ENCODE measurements around the gene SP4. TPM values are rescaled to one million over a fixed set of nuclear protein-coding genes. Genes with fewer than 3 reads are reported as not detected.

SP4 gene
- total and polyA plus RNA-seq, 2 donors (not counting 1 experiment from before 2014, with no cell fraction given): 7.1 to 42.4 TPM

DNA sequence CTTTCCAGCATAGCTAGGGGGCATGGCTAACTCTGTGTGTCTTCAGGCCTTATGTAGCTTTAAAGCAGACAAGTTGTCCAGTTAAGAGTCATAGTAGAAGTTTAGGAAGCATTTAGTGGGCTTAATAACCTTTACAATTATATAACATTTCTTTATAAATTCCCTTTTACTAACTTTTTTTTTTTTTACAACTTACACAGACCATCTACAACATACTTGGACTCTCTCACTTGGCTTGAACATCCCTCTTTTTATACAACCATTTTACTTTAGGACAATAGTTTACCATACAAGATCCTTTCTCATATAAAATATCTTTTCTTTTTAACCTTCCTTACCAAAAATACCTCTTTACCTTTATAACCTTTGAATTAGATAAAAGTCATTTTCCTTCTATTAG lies 26.3 kb downstream of the SP4 start:
- Histone ChIP-seq H3K9ac (ENCODE audit: low read length) (no peak overlapping the region), H2AFZ (ENCODE audit: insufficient read depth, low read depth, low read length, poor library complexity, severe bottlenecking) (no peak overlapping the region), H3K4me2 (replicated peaks; ENCODE audit: low read depth, low read length, poor library complexity, severe bottlenecking) (no peak overlapping the region), H3K4me3 (ENCODE audit: control extremely low read depth in 1 of 5, extremely low read depth in 1 of 5, insufficient read depth in 1 of 5, low read depth in 2 of 5, low read length in 4 of 5) (no peak overlapping the region), H3K27me3 (replicated peaks in 1 of 4; ENCODE audit: control extremely low read depth in 1 of 4, control insufficient read depth in 3 of 4, insufficient read depth in 4 of 4, low read length in 3 of 4) (no peaks in the 10 kb centered on the region), H4K20me1 (ENCODE audit: control insufficient read depth, insufficient read depth, low read length, poor library complexity, severe bottlenecking) (peaks cover 30% of the 10 kb centered on the region), H3K9me3 (ENCODE audit: control extremely low read depth in 1 of 3, control insufficient read depth in 2 of 3, insufficient read depth in 1 of 3, low read length in 2 of 3) (peaks cover 4 to 19% (median 16%) of the 10 kb centered on the region in 3 donors), H3K27ac (ENCODE audit: low read length in 2 of 2) (no peak overlapping the region), H3K36me3 (replicated peaks in 1 of 2; ENCODE audit: control extremely low read depth in 1 of 2, control insufficient read depth in 1 of 2, extremely low read depth in 1 of 2, insufficient read depth in 2 of 2, low read length in 1 of 2) (peaks cover 14 to 40% of the 10 kb centered on the region in 2 experiments), H3K4me1 (ENCODE audit: control insufficient read depth in 2 of 2, insufficient read depth in 2 of 2, low read length in 2 of 2) (no peaks in the 10 kb centered on the region), H3K79me2 (ENCODE audit: control insufficient read depth, insufficient read depth, low read length) (peaks cover 56% of the 10 kb centered on the region)
- no peak for DNase-seq
- ATAC-seq (ENCODE audit: low read depth): no peak
- Mint-ChIP-seq H3K4me3 (no peak overlapping the region), H3K27ac (no peak overlapping the region), H3K4me1 (peaks cover 17% of the 10 kb centered on the region), H3K27me3 (no peaks in the 10 kb centered on the region), H3K9me3 (ENCODE audit: insufficient read depth) (peaks cover 7% of the 10 kb centered on the region)
- intact Hi-C loops (cut with micrococcal nuclease): no loop called here
- POLR2A ChIA-PET: interaction anchor here (0.6 kb wide), 1 partner anchor 1371 kb away, joined by 4 read pairs; no protein-coding TSS in a partner anchor
- TF ChIP-seq, protein P1, sequence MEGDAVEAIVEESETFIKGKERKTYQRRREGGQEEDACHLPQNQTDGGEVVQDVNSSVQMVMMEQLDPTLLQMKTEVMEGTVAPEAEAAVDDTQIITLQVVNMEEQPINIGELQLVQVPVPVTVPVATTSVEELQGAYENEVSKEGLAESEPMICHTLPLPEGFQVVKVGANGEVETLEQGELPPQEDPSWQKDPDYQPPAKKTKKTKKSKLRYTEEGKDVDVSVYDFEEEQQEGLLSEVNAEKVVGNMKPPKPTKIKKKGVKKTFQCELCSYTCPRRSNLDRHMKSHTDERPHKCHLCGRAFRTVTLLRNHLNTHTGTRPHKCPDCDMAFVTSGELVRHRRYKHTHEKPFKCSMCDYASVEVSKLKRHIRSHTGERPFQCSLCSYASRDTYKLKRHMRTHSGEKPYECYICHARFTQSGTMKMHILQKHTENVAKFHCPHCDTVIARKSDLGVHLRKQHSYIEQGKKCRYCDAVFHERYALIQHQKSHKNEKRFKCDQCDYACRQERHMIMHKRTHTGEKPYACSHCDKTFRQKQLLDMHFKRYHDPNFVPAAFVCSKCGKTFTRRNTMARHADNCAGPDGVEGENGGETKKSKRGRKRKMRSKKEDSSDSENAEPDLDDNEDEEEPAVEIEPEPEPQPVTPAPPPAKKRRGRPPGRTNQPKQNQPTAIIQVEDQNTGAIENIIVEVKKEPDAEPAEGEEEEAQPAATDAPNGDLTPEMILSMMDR (IDR thresholded peaks at IDR 0.05): no peak
- no peak for TF ChIP-seq EZH2 (IDR thresholded peaks at IDR 0.05; ENCODE audit: borderline replicate concordance, insufficient read depth, low read depth, low read length, poor library complexity, severe bottlenecking)
- CTCF ChIA-PET: no interaction called here

DNA sequence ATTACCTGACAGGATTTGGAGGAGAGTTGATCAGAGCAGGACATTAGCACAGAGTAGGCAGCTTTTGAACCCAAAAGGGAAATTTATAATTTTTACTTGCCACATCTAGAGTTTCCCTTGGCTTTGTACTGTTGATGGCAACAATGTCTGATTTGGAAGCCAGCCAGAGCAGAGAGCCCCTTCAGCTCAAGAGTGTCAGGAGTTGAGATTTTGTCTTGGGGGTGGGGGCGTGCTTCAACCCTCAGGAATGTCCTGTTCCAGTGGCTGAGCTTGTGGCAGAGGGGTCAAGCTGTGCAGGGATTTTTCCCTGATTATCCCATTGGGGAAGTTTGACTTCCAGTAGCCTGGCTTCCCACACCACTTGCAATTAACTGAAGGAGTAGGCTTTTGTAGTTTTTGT lies 27.0 kb downstream of the SP4 start:
- no peak for TF ChIP-seq EZH2 (IDR thresholded peaks at IDR 0.05; ENCODE audit: borderline replicate concordance, insufficient read depth, low read depth, low read length, poor library complexity, severe bottlenecking)
- TF ChIP-seq, protein P1 (IDR thresholded peaks at IDR 0.05): no peak
- ATAC-seq (ENCODE audit: low read depth): no peak
- Histone ChIP-seq H2AFZ (ENCODE audit: insufficient read depth, low read depth, low read length, poor library complexity, severe bottlenecking) (no peak overlapping the region), H3K27me3 (replicated peaks in 1 of 4; ENCODE audit: control extremely low read depth in 1 of 4, control insufficient read depth in 3 of 4, insufficient read depth in 4 of 4, low read length in 3 of 4) (no peaks in the 10 kb centered on the region), H3K79me2 (ENCODE audit: control insufficient read depth, insufficient read depth, low read length) (peaks cover 61% of the 10 kb centered on the region), H3K4me1 (ENCODE audit: control insufficient read depth in 2 of 2, insufficient read depth in 2 of 2, low read length in 2 of 2) (no peaks in the 10 kb centered on the region), H3K27ac (ENCODE audit: low read length in 2 of 2) (no peak overlapping the region), H3K4me3 (ENCODE audit: control extremely low read depth in 1 of 5, extremely low read depth in 1 of 5, insufficient read depth in 1 of 5, low read depth in 2 of 5, low read length in 4 of 5) (no peak overlapping the region), H3K36me3 (replicated peaks in 1 of 2; ENCODE audit: control extremely low read depth in 1 of 2, control insufficient read depth in 1 of 2, extremely low read depth in 1 of 2, insufficient read depth in 2 of 2, low read length in 1 of 2) (peaks cover 15 to 48% of the 10 kb centered on the region in 2 experiments), H3K4me2 (replicated peaks; ENCODE audit: low read depth, low read length, poor library complexity, severe bottlenecking) (no peak overlapping the region), H3K9ac (ENCODE audit: low read length) (no peak overlapping the region), H4K20me1 (ENCODE audit: control insufficient read depth, insufficient read depth, low read length, poor library complexity, severe bottlenecking) (peaks cover 34% of the 10 kb centered on the region), H3K9me3 (ENCODE audit: control extremely low read depth in 1 of 3, control insufficient read depth in 2 of 3, insufficient read depth in 1 of 3, low read length in 2 of 3) (peaks cover 4 to 19% (median 16%) of the 10 kb centered on the region in 3 donors)
- H3K4me1 Mint-ChIP-seq: peaks cover 17% of the 10 kb centered on the region
- peaks cover 7% of the 10 kb centered on the region for H3K9me3 Mint-ChIP-seq (ENCODE audit: insufficient read depth)
- no peaks in the 10 kb centered on the region for H3K27me3 Mint-ChIP-seq
- CTCF ChIA-PET: no interaction called here
- POLR2A ChIA-PET: no interaction called here
- 100% methylated on average over 1 of the region's 1 CpG for WGBS (ENCODE audit: insufficient coverage)
- intact Hi-C loops (cut with micrococcal nuclease): no loop called here
- no peak for DNase-seq
- H3K4me3 Mint-ChIP-seq: no peak overlapping the region
- no peak overlapping the region for H3K27ac Mint-ChIP-seq

All from B cell (primary cell).